T follicular helper cell (primary cell): ENCODE data around the gene TMEM253.

Experiments used
- DNase-seq: peaks from one replicate; pipeline ENCODE4 v3.0.0-alpha.2; 2020; ENCODE audit warnings: low read depth
- total RNA-seq, 2 experiments: gene quantifications; one replicate each; lab custom pipeline; 2026; lab: John Stamatoyannopoulos, UW

TMEM253 gene
- 0.04 to 0.06 reads per million in 2 experiments for total RNA-seq

DNA sequence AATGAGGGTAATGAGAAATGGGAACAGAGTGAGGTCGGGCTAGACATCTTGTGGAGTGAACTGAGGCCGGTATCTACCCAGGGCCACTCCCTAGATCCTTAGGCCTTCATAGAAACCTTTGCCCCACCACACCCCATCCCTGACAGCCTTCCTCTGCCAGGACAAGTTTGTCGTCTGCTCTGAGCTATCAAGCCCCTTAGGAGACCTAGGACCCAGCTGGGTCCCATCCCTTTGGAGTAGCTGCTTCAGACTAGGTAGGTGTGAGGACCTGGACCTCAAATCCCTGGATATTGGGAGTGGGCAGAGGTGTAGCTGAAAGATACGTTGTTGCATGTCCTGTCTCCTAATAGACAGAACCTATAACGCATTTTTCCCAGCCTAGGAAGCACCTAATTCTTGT is at the start of gene TMEM253:
Gene TMEM253, plus strand, starts transcription at position 136 of the 400 bp plus-strand sequence. CDS start 278 bp downstream, outside the sequence.
- no peak for DNase-seq

DNA sequence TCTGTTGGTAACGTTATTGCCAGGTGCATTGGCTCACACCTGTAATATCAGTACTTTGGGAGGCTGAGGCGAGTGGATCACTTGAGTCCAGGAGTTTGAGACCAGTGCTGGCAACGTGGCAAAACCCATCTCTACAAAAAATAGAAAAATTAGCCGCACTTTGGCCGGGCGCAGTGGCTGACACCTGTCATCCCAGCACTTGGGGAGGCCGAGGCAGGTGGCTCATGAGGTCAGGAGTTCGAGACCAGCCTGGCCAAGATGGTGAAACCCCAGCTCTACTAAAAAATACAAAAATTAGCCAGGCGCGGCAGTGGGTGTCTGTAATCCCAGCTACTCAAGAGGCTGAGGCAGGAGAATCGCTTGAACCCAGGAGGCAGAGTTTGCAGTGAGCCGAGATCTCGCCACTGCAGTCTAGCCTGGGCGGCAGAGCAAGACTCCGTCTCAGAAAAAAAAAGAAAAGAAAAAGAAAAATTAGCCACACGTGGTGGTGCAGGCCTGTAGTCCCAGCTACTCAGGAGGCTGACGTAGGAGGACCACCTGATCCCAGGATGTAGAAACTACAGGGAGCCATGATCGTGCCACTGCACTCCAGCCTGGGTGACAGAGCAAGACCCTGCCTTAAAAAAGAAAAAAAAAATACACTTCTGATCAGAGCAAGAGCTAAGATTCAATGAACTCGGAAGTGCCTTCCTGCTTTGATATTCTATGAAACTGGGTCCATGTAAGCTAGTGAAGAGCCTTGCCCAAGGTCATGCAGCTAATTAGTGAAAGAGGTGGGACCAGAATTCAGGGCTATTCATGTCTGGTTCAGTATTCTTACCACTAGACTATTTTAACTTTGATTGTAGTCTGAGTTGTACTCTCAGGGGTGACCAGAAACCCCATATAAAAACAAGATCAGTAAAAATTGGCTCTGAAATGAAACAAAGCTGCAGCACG is 47.4 kb upstream of the TMEM253 start:
- DNase-seq: no peak

DNA sequence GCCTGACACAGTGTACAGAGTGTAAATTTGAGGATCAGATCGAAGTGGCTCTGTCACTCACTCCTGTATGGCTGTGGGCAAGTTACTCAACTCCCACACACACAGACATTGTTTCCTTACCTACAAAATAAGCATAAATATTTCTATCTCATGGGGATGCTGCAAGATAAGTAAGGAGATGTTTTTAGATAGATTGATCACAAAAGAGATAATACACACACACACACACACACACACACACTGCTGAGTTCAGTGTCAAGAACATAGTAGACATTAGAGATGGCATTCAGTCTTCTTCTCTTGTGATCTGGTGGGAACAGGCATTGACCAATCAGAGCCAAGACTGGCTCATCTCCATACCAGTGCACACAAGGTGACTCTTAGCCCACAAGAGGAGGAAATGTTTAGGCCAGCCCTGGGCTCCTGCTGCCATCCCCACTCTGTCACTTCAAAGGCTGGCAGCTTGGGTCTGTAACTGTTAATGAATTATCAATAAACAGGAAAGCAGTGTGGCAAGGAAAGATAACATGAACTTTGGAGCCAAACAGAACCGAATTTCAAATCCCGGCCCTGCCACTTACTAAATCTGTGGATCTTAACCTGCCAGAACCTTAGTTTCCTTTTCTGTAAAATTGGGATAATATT is 46.6 kb upstream of the TMEM253 start:
- no peak for DNase-seq

DNA sequence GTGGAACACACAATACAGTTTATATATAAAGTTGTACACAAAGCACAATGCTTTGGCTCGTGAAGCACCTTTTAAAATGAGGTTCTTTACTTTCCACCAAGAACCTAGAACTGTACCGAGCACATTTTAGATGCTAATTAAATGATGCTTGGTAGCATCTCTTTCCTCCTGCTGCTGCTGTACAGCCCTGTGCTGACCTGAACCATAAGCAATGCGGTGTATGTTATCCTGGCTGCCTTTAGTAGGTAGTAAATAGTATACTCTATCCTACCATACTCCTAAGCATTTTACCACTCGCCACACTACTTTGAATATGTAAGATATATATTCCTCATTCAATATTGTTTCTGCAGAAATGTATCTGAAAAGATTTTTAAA is 46.1 kb upstream of the TMEM253 start:
- no peak for DNase-seq

DNA sequence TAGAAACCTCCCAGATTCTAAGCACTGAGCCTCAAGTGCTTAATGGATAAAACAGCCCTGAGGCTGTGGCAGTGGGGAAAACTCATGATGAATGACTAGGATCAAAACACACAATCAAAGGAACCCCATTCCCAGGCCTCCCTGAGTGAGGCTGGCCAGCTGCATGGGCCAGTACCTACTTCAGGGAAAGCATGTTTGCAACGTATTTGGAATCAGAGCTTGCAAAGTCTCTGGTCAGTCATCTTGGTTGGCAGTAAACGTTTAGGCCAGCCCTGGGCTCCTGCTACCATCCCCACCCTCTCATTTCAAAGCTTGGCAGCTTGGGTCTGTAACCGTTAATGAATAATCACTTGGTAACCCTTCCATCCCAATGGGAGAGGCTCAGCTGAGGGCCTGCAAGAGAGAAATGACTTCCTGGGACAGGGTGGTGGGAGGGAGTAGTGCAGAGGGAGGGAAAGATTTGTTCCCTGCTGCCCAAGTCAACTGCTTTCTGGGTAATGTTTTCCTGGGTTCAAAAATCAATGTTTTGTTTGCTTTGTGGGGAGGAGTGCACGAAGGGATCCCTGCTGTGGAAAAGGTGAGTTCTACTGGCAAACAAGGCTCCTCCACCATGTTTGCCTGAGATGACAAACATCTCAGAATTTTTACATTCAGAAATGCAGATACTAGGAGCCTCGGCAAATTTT is 45.3 kb upstream of the TMEM253 start:
- DNase-seq: no peak

DNA sequence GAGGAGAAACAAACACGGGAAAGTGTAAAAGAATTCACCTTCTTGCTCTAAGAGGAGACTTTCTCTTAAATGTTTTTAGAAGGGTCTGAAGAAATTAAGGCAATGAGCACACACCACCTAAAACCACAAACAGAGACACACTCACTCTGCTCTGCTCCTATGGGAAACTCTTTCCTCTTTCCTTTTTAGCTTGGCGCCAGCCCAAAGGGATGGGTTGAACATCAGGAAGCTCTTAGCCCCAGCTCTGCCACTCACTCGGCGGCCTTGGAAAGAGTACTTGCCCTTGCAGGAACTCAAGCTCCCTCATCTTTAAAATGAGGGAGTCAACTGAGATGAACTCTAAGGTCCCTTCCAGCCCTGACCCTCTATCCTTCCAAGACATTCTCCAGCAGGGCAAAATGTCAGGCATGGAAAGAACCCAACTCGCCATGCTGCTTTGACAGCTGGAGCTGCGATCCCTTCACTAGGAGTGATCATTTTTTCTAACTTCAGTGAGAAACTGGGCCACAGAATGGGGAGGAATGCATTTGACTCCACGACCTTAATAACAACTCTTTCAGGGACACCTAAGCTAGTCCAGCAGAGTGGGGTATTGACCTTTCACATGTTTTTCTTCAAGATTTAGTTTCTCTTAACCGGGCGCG is 44.2 kb upstream of the TMEM253 start:
- no peak for DNase-seq

DNA sequence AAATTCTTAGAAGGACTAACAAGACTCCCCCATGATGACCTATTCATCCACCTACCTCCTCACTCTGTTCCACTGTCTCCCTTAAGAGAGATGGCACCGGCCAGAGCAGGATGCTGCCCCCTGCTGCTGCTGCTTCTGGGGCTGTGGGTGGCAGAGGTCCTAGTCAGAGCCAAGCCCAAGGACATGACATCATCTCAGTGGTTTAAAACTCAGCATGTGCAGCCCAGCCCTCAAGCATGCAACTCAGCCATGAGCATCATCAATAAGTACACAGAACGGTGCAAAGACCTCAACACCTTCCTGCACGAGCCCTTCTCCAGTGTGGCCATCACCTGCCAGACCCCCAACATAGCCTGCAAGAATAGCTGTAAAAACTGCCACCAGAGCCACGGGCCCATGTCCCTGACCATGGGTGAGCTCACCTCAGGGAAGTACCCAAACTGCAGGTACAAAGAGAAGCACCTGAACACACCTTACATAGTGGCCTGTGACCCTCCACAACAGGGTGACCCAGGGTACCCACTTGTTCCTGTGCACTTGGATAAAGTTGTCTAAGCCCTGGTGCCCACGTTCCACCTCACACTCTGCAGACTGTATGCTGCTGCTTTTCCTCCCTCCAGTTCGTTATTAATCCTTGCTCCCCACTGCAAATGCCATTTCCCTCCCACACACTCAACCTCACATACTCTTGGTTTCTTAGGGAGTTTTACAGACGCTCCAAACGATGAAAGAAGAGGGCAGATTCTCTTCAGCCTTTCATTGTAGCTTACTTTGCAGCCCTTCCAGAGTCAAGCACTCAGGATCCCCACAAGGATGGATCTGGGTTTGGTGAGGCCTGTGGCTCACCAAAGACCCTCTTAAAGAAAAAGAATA is 42.8 kb upstream of the TMEM253 start, which contains the start of gene RNASE8:
Gene RNASE8, plus strand, starts transcription at position 20 of the 873 bp plus-strand sequence. Its CDS starts 71 bp downstream, at position 91.
- no peak for DNase-seq

DNA sequence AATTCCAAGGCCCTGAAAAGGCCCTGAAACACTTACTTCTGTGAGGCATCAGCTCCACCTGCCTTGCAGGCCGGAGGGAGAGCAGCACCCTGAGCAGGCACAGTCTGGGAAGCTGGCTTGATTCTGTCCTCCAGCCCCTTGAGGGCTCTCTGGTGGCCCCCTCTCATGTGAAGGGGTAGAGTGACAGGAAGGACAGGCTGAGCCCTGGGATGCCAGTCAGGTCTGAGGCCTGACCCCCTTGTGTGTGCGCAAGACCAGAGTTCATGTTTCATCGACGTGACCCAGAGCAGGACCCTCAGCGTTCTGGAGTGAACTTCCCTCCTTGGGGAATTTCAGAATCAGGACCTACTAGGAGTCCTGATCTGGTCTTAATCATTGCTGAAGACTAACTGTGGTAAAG is 42.0 kb upstream of the TMEM253 start:
- DNase-seq: no peak

DNA sequence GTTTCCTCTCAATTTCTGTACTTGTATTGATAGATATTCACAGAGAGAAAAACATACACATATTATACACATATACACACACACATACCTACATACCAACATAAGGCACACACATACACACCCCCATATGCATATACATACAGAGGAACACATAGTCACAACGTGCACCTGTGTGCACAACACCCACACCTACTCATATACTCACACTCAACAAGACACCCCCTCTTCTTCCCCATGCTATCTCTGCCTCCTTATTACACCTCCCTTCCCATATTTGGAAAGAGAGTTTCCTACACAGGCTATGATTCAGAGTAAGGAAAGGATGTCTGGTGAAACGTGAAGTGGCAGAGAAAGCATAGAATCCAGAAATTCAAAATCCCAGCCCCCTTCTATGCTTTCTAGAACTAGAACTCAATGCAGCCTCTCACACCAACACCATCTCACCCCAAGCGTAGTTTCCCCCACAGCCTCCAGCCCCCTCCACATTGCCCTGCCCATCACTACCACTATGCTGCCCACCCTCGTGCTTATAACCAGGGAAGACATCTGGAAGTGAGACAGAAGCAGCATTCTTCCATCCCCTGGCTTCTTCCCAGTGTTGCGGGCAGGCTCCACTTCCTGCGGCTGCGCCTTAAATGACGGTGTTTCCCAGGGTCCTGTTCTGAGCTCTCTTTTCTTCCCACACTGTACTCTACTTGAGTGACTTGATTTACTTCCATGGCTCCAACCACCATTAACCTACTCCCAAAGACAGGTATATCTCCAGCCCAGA is 40.8 kb upstream of the TMEM253 start:
- no peak for DNase-seq

DNA sequence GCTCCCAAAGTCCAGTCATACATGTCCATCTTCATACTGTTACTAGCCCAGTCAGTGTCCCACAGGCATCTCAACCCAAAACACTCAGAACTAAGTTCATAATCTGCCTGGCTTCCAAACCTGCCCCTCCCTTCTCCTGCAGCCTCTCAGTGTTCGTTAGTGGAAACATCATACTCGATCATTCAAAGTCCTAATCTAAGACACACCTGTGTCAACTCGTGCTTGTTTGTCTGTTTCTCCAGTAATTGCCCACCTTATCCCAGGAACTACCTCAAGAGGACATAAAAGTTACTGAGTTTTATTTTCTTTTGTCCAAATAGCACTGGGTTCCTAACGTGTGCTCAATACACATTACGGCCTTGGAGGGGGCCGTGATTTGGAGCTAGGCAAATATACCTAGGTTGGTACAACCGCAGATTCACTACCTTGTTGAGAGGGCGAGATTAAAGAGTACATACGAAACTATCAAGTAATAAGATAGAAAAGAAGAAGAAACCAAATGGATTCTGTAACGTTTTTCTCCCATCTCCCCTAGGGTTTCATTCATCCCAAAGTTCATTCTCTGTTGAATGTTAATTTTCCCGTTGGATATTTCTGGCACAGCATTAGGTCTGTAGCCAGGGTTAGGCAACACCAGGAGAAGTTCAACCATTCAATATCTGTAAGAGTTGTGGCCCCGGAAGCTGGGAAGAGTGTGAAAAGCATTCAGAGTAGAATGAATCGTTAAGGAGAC is 40.1 kb upstream of the TMEM253 start:
- no peak for DNase-seq

DNA sequence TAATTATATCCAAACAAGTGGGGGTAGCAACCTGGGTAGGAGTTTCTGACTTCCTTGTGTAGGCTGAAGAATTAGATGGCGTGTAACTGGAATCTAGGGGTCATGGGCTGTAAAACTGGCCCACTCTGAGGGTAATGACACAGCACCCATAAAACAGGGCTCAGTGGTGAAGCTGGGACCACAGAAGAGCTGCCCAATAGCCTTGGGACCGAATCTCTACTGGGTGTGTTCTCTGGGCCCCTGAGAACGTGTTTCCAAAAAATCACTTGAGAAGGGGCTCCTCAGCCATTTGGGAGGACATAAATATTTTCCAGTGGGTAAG is 39.6 kb upstream of the TMEM253 start:
- no peak for DNase-seq

DNA sequence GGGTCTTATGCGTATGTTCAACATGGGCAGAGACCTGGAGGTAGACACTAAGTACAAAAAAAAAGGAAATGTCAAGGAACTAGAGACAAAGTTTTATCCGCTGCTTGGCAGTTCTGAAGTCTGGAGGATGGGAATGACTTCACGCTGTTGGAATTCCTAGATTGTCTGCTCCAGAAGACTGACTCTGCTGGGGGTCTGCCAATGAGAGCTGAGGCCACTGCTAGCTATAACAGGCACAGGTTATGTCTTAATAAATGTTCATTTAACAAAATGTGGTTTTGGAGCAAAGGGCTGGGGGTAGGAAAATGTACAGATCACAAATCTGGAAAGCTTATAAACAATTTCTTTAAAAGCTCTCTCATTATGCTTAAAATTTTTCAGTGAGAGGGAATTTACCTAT is 37.4 kb upstream of the TMEM253 start:
- no peak for DNase-seq

DNA sequence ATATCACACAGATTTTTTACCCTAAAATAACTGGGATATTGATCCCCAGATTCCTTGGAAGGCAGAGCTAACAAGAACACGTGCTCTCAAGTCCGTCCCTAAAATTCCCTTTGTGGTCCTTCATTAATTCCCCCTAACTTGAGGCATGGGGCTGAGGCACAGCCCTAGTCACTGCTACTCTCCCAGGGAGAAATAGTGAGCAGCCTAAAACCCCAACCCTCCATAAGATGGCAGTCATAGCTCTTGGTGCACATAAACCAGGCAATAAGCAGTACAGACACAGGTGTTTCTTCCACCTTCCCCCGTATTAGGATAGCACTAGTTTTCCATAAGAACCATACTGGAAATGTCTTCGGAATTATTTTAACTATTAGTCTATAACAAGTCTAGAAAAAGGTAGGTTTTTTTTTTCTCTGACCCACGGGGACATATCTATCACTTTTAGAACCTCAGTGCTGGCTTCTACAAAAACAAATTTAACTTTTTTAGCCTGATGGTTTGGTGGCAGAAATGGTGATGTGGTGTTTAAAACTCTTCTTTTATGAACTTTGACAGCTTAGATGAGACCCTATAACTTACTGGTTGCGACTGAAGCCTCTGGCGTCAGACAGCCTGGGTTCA is 33.9 kb upstream of the TMEM253 start:
- no peak for DNase-seq

DNA sequence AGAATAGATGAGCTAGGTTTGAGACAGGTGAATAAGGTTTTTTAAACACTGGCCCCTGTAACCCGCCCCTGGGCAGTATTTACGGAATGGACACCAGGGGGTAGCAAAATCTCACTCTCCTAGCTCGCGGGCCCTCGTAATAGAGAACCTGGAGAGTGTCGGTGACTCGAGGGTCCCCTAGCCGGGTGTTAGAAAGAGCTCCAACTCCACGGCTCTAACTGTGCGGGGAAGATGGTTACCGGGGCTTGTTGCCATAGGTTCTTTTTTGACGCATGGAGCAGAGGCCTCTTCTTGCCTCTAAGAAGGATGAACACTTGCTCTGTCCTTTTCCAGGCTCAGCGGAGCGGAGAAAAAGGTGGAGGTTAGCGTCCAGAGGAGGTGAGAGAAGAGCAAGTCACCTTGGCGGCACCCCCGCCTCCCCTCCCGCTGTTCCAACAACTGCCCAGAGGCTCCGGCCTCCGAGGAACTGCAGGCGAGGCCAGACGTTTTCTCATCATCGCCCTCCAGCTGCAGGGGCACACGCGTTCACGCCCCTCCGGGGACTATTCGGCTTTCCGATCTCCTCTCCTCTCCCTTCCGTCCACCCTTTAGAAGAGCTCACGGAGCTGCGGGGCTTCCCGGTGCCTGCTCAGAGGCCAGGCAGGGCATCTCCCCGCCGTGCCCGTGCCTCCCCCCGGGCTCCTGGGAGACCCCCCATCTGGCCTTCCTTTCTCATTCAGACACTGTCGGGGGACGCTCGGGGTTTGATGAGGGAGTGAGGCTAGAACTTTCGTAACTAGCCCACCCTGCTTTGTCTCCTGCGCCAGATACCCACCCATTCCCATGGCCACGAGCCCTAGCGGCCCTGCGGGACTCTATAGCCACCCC is 32.1 kb upstream of the TMEM253 start:
- peak; percentile 34 for DNase-seq

DNA sequence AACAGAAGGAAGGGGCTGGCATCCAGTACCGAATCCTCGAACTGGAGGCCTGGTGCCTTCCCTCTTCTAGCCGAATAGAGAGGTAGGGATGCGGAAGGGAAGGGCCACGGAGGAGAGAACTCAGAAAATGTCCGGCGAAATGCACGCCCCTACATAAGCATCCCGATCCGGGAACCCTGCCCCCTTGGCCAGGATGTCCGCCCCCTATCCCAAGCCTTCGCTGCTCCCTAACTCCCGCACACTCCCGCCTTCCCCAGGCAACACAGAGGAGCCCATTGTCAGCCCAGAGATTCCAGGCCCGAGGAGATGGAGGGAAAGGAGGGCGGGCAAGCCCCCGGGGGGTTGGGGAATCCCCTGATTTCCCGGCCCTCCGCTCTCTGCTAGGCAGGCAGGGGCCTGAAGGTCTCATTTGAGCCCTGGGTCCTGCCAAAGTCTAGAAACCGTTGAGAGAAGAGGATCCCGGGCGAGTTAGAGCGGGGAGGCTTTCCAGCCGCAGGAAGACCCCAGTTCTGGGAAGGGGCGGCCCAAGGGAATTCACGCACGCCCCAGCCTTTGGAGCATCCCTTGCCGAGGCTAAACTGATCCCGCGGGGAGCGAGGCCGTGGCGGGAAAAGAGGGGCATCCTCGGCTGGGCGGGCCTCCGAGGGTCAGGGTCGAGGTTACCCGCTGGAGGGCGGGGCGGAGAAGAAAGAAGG is 31.3 kb upstream of the TMEM253 start:
- DNase-seq: no peak

DNA sequence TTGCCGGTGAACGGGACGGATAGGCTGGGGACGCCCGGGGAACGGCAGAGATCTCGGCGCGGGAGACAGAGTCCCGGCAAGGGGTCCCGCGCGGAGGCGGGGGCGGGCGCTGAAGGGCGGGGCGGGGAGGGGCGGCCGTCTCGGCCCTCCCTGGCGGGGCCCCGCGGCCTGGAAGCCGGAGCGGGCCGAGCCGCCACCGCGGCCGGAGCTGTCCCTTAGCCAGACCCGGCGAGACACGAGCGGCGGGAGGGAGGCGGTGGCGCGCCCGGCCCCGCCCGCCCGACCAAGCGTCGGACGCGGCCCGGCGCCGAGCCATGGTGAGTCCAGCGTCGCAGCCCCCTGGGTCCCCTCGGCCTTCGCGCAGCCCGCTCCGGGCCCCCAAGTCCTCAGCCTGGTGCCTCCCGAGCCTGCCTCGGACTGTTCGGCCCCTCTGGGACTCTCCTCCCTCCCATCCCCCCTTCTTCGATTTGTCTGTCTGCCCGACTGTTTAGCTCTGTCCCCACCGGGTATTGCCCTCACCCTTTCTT is 30.7 kb upstream of the TMEM253 start, which contains the start of gene ARHGEF40:
Gene ARHGEF40, plus strand, starts transcription at position 222 of the 527 bp plus-strand sequence. Its CDS starts 93 bp downstream, at position 315.
- DNase-seq: no peak

DNA sequence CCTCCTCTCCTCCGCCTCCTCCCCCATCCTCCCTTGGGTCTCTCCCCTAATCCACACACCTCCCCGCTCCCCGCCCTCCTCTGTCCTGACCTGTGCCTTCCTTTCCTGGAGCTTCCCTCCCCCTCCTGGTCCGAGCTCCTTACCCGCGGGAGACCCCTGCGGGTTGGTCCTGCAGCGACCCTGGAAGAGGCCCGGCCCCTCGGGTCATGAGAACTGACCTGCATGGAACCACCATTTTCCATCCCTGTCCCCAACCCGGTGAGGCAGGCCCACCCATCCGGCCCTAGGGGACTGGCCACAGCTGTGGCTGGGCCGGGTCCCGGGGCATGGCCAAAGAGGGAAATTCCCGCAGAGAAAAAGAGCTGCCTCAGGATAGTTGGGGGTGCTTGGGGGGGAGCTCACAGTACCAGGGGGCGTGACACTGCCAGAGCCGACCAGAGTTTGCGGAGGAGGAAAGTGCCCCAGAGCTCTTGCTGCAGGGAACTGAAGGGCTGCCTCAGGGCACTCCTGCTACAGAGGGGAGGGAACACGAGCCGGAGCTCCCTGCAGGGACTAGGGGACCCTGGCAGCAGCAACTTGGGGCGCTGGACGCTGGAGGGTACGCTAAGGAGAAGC is 30.1 kb upstream of the TMEM253 start:
- DNase-seq: no peak
